ENCODE measurements around the gene HIRA.

- TF ChIP-seq CTCF (IDR thresholded peaks at IDR 0.05) (no peak), POLR2A (IDR thresholded peaks at IDR 0.05) (peak in 1 of 2 donors; percentile 70)
These were observed 139.7 kb downstream of the HIRA start, which contains the start of gene CLTCL1 for GRCh38 chr22:19291580-19292457.
